NCI-H226 (cell line): Measurements from ENCODE around the gene SLC25A34.

Experiments used
- DNase-seq: peaks from one replicate; pipeline ENCODE4 v3.0.0-alpha.2; 2015

SLC25A34 gene

DNA sequence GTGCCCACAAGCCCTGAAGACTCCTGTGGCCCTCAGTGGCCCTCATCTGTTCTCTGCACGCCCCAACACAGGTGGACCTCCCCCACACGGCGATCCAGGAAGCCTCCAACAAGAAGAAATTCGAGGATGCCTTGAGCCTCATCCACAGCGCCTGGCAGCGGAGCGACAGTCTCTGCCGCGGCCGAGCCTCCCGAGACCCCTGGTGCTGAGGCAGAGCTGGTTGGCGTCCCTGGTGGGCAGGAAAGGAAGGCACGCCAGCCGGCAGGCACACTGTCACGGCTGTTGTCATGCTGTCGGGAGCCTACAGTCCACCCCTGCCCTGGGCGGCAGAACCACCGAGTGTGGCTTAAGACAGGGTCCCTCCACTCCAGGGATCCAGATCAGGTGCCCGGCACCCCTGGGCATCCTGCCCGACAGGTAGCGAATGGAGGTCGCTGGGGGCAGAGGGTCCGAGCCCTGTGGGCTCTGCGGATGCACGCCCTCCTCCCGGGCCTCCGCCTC lies 2.3 kb upstream of the SLC25A34 start:
- no peak for DNase-seq

DNA sequence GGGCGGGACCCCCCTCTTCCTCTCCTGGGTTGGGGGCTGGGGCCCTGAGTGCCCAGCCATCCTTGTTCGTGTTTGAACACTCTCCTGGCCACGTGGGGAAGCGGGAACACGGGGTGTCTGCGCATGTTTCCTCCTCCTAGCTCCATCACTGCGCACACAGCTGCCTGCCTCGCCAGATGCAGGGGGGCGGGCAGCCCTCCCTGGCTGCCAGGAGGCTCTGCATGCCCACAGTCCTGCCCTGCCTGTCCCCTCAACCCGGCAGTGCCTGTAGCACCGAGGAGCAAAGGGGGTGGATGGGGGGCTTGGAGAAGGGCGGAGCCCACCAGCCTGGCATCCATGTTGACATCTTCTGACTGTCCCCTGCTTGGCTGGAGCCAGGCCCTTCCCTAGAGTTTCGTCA lies 1.8 kb upstream of the SLC25A34 start:
- DNase-seq, result no peak

DNA sequence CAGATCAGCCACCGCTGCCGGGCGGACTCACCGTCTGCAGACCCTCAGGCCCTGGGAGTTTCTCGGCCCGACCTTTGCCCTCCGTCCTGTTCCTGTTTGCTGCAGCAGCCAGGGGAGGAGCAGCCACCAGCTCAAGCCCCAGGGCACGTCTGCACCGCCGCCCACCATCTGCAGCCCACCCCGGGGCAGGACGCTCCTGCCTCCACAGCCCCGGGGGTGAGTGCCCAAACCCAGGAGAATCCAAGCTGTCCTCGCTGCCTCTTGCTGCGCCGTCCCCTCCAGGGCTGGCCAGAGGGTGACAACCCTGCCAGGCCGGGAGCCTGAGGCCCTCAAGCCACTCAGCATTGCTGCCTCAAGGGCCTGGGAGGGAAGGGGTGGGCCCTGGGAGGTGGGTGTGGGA lies 1.2 kb upstream of the SLC25A34 start:
- no peak for DNase-seq

DNA sequence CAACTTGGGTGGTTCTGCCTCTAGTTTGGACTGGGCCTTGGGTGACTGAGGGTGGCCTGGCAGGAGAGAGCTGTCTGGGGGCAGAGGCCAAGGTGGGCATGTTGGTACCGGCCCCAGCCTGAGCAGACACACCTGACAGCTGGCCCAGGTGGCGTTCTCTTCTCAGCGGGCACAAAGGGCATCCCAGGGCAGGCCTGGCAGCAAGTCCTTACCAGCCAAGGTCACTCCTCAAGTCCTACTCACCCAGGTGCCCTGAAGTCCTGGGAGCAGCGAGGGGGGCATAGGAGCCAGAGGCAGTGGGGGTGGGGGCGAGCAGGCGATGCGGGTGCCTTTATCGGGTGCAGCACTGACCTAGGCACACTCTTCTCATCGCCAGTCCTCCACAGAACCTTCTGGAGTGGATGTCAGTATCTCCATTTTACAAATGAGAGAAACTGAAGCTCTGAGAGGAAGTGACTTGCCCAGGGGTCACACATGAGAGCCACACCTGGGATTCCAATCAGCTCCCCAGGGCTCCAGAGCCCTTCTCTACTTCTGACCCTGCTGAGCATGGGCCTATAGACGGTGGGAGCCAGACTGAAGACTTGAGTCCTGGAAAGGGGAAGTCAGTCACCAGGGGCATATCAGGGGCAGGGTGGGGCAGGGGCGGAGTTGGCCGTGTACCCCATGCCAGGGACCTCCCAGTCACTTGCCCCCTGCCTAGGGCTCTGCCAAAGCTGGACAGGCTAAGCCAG lies 587 bp upstream of the SLC25A34 start:
- DNase-seq, result no peak

DNA sequence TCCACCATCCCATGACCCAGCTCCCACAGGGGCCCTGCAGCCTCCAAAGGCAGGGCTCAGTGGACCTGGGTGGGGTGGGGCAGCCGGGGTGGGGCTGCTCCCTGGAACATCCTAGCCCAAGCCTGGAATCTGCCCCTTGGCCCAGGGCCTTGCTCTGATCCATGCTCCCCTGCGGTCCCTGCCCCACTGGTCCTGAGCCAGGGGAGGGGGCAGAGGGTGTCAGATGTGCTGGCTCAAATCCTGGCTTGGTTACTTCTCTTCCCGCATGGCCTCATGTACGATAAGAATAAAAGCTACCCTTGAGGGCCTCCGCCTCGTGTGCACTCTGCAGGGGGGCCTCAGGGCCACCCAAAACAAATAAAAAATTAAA lies 819 bp downstream of the SLC25A34 start:
- DNase-seq, result no peak

DNA sequence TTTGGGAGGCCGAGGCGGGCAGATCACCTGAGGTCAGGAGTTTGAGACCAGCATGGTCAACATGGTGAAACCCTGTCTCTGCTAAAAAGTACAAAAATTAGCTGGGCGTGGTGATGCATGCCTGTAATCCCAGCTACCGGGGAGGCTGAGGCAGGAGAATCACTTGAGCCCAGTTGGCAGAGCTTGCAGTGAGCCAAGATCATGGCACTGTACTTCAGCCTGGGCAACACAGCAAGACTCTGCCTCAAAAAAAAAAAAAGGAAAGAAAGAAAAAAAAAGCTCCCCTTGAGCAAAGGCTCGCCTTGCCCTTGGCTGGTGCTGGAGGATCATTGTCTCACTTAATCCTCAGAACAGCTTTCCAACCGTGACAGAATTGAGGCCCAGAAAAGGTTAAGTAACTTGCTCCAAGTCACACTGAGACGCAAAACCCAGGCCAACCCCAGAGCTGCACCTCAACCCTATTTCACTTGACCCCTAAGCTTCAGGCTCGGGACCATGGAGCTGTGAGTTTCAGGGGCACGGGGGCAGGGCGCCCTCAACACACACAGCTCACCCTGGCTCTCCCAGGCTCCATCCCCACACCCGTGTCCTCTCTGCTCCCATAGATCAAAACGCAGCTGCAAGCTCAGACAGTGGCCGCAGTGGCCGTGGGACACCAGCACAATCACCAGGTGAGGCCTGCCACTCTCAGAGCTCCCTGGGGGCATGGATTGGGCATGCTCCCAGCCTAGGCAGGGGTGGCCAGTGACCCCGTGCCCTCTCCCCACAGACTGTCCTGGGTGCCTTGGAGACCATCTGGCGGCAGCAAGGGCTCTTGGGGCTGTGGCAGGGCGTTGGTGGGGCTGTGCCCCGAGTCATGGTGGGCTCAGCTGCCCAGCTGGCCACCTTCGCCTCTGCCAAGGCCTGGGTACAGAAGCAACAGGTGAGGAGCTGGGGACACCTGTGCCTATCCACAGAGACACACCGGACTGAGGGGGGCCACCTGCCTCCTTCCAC lies 1.6 kb downstream of the SLC25A34 start:
- DNase-seq, result no peak

DNA sequence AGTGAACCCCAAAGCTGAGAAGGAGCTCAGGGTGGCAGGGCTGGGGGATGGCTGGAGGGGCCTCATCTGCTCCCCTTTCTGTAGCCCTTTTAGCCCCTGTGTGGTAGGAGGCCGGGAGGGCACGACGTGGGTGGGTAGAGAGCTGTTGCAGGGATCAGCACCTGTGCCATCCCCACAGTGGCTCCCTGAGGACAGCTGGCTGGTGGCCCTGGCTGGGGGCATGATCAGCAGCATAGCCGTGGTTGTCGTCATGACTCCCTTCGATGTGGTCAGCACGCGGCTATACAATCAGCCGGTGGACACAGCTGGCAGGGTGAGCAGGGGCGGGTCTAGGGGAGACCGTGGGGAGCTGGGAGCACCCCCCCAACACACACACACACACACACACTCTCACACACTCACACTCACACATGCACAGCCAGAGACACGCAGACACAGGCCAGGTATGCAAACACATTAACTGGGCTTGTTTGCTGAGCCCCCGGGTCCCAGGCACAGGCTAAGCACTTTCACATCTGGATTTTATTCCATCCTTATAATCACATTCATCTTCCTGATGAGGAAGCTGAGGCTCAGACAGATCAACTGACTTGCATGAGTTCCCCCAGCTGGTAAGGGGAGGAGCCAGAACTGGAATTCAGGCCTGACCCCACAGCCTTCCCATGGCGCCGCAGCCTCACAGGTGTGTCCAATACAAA lies 2.5 kb downstream of the SLC25A34 start:
- DNase-seq, result no peak

DNA sequence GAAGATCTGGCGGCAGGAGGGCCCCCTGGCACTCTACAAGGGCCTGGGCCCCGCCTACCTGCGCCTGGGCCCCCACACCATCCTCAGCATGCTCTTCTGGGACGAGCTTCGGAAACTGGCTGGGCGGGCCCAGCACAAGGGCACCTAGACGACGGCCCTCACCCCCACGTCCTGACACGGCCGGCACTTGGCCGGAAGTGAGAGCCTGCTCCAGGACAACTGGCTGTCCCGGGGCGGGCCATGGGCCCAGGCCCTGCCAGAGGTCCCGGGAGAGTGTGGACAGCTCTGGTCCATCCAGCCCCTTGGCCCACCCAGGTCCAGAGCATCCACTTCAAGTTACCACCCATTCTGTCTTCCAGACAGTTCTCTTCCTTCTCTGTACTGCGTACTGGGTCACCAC lies 3.2 kb downstream of the SLC25A34 start:
- no peak for DNase-seq

DNA sequence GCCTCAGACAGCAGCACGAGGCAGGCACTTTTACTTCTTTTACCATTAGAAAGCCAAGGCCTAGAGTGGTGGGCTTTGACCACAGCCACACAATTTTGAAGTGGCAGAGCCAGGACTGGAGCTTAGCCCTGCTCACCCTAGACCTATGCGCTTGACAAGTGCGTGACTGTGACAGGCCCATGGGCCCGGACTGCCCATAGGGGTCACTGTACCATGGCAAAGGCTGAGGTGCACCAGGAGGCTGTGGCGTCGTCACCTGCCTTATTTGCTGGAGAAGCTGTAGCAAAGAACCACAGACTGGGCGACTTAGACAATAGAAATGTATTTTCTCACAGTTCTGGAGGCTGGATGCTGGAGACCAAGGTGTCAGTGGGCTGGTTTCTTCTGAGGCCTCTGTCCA lies 3.7 kb downstream of the SLC25A34 start:
- DNase-seq, result no peak

DNA sequence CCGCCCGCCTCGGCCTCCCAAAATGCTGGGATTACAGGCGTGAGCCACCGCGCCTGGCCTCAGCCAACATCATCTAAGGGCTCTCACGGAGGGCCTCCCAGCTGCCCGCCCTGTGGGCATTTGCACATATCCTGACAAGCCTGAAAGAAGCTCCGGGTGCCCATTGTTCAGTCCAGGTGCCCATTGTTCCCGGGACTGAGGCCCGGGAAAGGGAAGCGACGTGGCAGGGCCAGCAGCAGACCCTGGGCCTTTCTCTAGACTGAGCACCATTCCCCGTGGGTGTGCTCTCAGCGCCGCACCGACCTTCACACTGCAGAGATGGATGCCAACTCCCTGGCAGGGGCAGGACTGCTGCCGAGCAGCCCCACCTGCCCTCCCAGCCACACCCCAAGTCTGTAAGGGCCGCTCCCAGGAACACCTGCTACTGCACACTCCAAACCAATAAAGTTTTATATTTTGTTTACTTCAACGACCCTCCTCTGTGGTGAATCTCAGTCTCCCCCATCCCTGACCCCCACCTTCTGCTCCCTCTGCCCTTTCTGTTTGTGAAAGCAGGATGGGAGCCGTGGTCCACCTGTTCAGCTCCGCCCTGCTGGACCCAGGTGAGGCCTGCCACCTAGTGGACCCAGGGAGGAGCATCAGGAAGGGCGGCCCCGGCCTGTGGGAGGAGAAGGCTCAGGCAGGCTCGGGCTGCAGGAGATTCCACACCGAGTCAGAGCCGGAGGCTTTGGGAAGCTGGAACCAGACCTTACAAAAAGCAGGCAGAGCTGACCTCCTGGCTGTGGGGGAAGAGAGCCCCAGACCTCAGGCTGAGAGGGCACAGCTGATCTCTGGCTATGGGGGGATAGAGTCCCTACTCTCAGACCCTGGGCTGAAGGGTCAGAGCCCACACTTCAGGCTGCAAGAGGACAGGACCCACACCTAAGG lies 5.1 kb downstream of the SLC25A34 start:
- DNase-seq, result peak; percentile 79

DNA sequence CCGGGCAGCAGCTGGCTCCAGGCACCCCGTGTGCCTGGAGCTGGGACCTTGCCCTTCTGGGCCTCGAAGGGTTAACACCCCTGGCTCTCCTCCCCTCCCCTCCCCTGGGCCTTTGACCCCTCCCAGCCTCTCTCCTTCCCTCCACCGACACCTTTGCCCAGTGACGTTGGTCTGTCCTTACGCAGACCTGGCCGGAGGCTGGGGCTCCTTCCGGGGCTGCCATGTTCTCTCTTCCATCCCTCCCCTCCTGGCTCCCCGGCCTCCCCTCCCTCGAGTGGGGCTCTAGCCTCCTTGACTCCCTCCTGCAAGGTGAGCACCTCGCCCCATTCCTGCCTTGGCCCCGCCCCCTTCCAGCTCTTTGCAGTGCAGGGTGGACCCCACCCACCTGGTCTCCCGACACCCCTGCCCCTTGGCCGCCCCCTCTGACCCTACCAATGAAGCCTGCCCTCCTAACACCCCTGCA lies 6.3 kb downstream of the SLC25A34 start, which contains the start of gene TMEM82:
TSS of gene TMEM82 (plus strand) at position 161 of the 463 bp plus-strand sequence. CDS start at position 222, 61 bp downstream.
- DNase-seq, result no peak

DNA sequence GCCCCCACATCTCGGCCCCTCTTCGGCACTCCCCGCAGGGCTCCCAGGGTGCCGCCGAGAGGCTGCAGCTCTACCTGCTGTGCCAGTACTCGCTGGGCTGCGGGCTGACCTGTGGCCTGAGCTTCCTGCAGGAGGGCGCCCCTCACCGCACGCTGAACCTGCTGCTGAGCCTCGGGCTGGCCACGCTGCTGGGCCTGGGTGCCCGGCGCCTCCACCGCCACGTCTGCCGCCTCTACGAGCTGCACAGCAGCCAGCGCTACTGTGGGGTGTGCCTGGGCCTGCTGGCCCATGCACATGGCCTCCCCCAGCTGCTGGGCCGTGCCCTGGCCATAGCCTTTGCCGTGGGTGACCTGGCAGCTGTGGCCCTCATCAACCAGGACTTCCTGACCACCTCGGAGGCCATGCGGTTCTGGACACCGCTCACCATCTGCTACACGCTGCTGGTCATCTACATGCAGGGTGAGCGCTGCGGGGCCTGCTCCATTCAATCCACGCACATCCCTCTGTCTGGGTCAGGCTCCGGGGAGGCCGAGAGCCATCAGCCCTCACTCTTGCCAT lies 8.1 kb downstream of the SLC25A34 start:
- no peak for DNase-seq

DNA sequence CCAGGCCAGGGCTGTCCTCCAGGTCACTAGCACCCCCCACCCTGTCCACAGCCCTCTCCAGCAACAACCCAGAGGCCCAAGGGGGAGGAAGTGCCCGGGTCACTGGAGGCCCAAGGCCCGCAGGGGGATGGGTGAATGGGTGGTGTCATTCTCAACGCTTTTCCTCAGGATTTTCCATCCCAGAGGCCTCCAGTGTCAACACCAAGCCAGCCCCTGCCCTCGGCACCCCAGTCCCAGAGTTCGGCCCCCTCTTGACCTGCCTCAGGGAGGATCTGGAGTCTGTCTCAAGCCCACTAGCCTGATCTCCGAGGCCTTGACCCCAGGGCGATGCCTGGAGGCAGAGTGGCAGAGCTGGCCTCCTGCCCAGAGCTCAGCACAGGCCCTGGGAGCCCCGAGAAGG lies 11.3 kb downstream of the SLC25A34 start:
- DNase-seq, result no peak

DNA sequence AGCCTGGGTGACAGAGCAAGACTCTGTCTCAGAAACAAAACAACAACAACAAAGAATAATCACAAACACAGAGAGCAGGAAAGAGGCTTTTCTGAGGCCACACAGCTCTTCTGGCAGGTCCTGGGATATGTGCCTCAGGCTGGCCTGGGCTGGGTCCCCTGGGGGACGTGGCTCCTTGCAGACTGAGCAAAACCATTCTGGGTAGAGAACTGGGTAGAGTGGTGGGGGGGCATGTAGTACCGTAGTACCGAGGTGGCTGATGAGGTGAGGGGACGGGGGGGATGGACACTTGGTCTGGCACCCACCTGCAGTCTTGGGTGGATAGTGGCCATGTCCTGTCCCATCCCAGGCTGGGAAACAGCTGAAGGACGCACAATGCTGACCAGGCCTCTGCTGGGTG lies 12.2 kb downstream of the SLC25A34 start:
- DNase-seq, result no peak

DNA sequence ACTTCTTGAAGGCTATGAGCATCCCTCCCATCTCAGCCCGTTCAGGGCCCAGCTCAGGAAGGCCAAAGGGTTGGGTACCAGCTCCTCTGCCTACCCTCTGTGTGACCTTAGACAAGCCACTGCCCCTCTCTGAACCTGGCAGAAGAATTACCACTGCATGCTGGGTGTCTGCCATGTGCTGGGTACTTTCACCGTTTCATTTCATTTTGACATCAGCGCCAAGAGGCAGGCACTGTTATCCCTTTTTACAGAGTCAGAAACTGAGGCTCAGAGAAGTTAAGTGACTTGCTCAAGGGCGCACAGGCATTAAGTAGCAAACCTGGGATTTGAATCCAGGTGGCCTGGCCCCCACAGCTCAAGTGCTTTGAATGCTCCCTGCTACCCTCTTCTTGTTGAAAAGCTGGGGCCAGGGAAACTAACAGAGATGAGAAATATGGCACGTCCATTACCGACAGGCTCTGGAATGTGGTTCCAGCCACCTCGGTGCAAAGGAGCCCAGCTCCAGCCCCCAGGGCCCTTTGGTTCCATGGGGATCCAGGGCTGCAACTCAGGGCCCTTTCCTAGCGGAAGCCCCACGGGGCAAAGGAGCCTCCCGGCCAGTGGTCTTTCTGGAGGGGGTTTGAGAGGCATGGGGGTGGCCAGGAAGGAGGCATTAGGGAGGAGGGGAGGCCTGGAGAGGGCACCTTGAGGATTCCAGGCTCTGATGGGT lies 12.8 kb downstream of the SLC25A34 start:
- no peak for DNase-seq

DNA sequence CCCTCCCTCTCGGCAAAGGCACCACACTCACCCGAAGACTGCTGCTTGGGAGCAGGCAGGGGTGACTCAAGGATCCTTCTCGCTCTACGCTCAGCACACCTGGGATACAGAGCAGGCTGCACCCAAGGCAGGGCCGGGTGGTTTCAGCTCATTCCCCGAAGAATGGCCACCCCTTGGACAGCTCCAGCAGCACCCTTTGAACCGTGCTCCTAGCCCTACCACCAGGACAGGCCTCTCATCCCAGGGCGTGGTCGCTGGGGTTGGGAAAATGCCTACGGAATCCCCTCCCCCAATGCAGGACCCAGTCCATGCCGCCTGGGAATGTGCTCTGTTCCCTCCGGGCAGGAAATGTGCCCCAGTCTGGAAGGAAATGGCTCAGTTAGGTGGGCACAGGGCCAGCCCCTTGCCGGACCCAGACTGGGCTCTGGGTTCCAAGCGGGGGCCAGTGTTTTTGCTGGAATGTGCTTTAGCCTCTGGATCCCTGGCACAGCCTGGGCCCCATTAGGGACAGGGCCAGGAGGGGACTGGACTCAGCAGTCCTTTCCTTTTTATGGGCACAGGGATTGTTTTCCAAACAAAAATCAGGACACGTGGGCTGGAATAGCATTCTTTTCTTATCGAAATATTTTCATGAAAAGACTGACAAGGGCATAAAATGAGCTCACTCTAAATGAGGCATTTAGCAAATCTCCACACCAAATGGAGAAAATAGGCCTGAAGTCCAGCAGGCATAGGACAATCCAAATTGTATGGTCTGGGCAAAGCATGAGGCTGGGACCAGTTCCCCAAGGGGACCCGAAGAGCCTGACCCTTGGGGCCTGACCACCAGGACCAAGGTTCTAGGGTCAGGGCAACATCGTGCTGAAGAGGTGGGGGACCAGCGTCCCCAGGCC lies 13.6 kb downstream of the SLC25A34 start:
- DNase-seq, result peak; percentile 76

DNA sequence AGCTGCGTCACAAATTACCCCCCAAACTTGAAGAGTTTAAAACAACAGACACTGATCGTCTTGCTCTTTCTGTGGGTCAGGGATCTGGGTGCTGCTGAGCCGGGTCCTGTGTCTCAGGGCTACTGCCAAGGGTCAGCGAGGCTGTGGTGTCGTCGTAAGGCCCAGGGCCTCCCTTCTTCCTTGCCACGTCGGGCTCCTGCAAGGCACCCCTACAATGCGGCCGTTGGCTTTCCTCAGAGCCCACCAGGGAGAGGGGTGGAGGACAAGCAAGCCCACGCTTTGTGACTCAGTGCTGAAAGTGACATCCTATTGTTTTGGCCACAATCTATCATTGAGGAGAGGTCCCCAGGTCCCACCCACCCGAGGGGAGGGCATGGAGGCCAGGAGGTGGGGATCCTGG lies 14.9 kb downstream of the SLC25A34 start:
- DNase-seq, result no peak

DNA sequence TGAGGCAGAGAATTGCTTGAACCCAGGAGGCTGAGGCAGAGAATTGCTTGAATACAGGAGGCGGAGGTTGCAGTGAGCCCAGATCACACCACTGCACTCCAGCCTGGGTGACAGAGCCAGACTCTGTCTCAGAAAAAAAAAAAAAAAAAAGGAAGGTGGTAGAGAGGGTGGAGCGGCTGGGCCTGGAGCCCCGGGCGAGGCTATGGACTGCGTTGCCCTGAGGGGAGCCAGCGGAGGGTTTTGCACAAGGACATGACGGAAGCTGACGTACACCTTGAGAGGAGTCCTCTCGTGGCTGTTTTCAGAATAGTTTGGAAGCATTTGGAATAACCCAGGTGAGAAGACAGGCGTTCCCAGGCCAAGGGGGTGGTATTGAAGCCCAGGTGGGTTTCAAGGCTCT lies 15.7 kb downstream of the SLC25A34 start:
- DNase-seq, result no peak

DNA sequence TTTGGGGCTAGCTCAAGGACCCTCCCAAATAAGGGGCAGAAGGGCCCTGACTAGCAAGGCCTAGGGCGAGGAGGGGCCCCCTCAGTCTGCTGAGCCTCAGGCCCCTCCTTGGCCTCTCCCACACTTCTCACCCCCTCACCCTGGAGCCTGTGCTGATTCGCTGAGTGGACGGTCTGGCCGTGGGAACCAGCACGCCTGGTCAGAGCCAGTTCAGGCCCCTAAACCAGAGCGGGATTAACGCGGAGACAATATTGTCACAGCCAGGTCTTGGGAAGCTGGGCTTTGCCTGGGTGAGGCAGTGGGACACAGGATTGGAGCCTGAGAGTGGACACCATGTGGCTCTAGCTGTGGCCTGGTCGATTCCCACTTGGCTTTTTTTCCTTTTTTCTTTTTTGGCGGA lies 17.7 kb downstream of the SLC25A34 start:
- DNase-seq, result no peak
